DND-41 (cell line): ENCODE results near the gene GPATCH2L.

ENCODE experiments used
- ATAC-seq: fragments of 200-7000 bp; cut with Tn5 transposase; 3 replicates; pipeline ENCODE4 v1.9.1; 2021; ENCODE audit warnings: low read depth; ENCODE audit not compliant: insufficient read depth
- DNase-seq: peaks from one replicate; pipeline ENCODE4 v3.0.0-alpha.2; 2020
- H2AFZ ChIP-seq: 2 replicates; pipeline ENCODE4 v1.6.0; 2012; ENCODE audit warnings: low read depth, low read length
- H3K27ac ChIP-seq: 2 replicates; pipeline ENCODE4 v1.5.1; 2012; ENCODE audit warnings: low read length, inconsistent platforms
- H3K27me3 ChIP-seq: fragments of 200-600 bp; sonication (generic); 2 replicates; pipeline ENCODE4 v1.6.0; 2012; ENCODE audit warnings: low read length, mild to moderate bottlenecking, inconsistent platforms; ENCODE audit not compliant: insufficient read depth, poor library complexity
- H3K36me3 ChIP-seq: 2 replicates; pipeline ENCODE4 v1.5.1; 2012; ENCODE audit warnings: low read length, inconsistent platforms; ENCODE audit not compliant: insufficient read depth
- H3K4me1 ChIP-seq: 2 replicates; pipeline ENCODE4 v1.5.1; 2012; ENCODE audit warnings: mild to moderate bottlenecking, low read length; ENCODE audit not compliant: insufficient read depth
- H3K4me2 ChIP-seq: 2 replicates; pipeline ENCODE4 v1.6.0; 2012; ENCODE audit warnings: mild to moderate bottlenecking, moderate library complexity, low read length, inconsistent platforms; ENCODE audit not compliant: insufficient read depth
- H3K4me3 ChIP-seq, 2 experiments: fragments of 200-600 bp in 1 of 2; shearing (Covaris generic) in 1 of 2; 2 replicates each; pipeline ENCODE4 v1.5.1; 2012 to 2016; ENCODE audit warnings: inconsistent platforms in 2 of 2, low read length in 2 of 2, mild to moderate bottlenecking in 2 of 2, low read depth in 1 of 2, moderate library complexity in 1 of 2
- H3K79me2 ChIP-seq: 2 replicates; pipeline ENCODE4 v1.6.0; 2012; ENCODE audit warnings: low read length, inconsistent platforms; ENCODE audit not compliant: insufficient read depth
- H3K9ac ChIP-seq: 2 replicates; pipeline ENCODE4 v1.6.0; 2012; ENCODE audit warnings: low read depth, mild to moderate bottlenecking, inconsistent platforms, low read length, moderate library complexity
- H3K9me3 ChIP-seq: 2 replicates; pipeline ENCODE4 v1.5.1; 2012; ENCODE audit warnings: low read length, moderate library complexity, mild to moderate bottlenecking, inconsistent platforms; ENCODE audit not compliant: insufficient read depth, severe bottlenecking
- H4K20me1 ChIP-seq: 2 replicates; pipeline ENCODE4 v1.6.0; 2012; ENCODE audit warnings: low read length; ENCODE audit not compliant: insufficient read depth
- EZH2 ChIP-seq: IDR thresholded peaks from 3 replicates; pipeline ENCODE4 v1.6.1; 2012; ENCODE audit warnings: borderline replicate concordance, low read depth, mild to moderate bottlenecking, moderate library complexity, low read length, inconsistent platforms; ENCODE audit not compliant: severe bottlenecking
- TF ChIP-seq, protein P1 (sequence below): IDR thresholded peaks from 2 replicates; pipeline ENCODE4 v1.5.1; 2012; ENCODE audit warnings: borderline replicate concordance, low read length, moderate library complexity, mild to moderate bottlenecking; ENCODE audit not compliant: poor library complexity, severe bottlenecking; ENCODE audit errors: extremely low read depth

The GPATCH2L gene

DNA sequence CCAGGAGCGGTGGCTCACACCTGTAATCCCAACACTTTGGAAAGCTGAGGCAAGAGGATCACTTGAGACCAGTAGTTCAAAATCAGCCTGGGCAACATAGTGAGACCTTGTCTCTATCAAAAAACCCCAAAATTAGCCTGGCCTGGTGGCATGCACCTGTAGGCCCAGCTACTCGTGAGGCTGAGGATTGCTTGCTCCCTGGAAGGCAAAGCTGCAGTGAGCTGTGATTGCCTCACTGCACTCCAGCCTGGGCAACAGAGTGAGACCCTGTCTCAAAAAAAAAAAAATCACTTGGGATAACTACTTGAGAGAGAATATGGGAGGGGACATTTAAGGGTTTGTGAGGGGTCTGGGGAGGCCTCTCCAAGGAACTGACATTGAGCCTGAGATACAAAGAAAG lies 109.0 kb downstream of the GPATCH2L start:
- H4K20me1 ChIP-seq: no peaks in the 10 kb centered on the region
- no peak overlapping the region for H3K9ac ChIP-seq
- TF ChIP-seq, protein P1, sequence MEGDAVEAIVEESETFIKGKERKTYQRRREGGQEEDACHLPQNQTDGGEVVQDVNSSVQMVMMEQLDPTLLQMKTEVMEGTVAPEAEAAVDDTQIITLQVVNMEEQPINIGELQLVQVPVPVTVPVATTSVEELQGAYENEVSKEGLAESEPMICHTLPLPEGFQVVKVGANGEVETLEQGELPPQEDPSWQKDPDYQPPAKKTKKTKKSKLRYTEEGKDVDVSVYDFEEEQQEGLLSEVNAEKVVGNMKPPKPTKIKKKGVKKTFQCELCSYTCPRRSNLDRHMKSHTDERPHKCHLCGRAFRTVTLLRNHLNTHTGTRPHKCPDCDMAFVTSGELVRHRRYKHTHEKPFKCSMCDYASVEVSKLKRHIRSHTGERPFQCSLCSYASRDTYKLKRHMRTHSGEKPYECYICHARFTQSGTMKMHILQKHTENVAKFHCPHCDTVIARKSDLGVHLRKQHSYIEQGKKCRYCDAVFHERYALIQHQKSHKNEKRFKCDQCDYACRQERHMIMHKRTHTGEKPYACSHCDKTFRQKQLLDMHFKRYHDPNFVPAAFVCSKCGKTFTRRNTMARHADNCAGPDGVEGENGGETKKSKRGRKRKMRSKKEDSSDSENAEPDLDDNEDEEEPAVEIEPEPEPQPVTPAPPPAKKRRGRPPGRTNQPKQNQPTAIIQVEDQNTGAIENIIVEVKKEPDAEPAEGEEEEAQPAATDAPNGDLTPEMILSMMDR: no peak
- no peak for TF ChIP-seq EZH2
- ATAC-seq: no peak
- H3K27ac ChIP-seq: no peak overlapping the region
- H3K27me3 ChIP-seq: no peaks in the 10 kb centered on the region
- no peak overlapping the region for H3K4me3 ChIP-seq
- no peaks in the 10 kb centered on the region for H3K79me2 ChIP-seq
- no peak overlapping the region for H3K4me2 ChIP-seq
- H2AFZ ChIP-seq: no peak overlapping the region
- no peak for DNase-seq
- no peaks in the 10 kb centered on the region for H3K4me1 ChIP-seq
- H3K36me3 ChIP-seq: no peaks in the 10 kb centered on the region
- no peaks in the 10 kb centered on the region for H3K9me3 ChIP-seq

DNA sequence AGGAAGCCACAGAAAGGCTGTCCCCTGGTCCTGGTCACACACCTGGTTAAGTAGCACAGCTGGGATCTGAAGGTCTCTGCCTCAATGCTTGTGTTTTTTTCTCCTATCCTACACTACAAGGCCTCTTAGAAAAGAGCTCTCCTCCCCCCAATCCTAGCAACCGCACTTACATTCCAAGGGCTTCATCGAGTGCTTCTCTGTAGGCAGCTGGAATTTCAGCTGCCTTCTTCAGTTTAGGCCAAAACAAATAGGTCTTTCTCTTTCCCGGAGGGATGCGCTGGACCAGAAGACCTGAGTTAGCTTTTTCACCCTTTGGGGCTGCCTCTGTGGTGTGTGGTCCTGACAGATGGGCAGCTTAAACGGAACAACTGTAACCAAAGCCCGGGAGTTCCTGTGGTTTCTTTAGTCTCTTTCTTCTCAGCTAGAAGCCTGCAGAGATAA lies 109.7 kb downstream of the GPATCH2L start:
- no peak overlapping the region for H2AFZ ChIP-seq
- H3K4me3 ChIP-seq: no peak overlapping the region
- H3K4me2 ChIP-seq: no peak overlapping the region
- ATAC-seq (peak; percentile 56), DNase-seq (no peak)
- no peaks in the 10 kb centered on the region for H3K36me3 ChIP-seq
- H4K20me1 ChIP-seq: no peaks in the 10 kb centered on the region
- no peak overlapping the region for H3K9ac ChIP-seq
- no peaks in the 10 kb centered on the region for H3K79me2 ChIP-seq
- no peaks in the 10 kb centered on the region for H3K4me1 ChIP-seq
- TF ChIP-seq EZH2: no peak
- TF ChIP-seq, protein P1: no peak
- no peak overlapping the region for H3K27ac ChIP-seq
- H3K27me3 ChIP-seq: no peaks in the 10 kb centered on the region
- no peaks in the 10 kb centered on the region for H3K9me3 ChIP-seq

DNA sequence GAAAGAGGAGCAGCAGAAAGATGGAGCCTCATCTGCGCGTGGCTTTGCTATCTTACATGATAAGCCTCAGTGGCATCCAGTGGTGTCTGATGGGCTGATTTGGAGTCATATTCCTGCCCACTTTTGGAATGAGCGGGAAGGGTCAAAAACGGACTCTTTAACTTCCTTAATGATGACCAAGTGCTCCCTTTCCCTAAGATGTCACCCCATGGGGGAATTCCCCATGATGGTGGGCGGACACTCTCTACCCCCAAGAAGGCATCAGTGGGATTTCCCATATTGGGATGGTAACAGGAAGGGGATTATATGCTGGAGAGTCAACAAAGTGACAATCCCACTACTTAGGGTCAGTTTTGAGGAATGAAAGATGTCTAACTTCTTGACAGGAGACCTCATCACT lies 110.9 kb downstream of the GPATCH2L start:
- H3K27me3 ChIP-seq: no peaks in the 10 kb centered on the region
- no peak overlapping the region for H3K4me2 ChIP-seq
- H3K4me3 ChIP-seq: no peak overlapping the region
- H2AFZ ChIP-seq: no peak overlapping the region
- no peaks in the 10 kb centered on the region for H4K20me1 ChIP-seq
- ATAC-seq (no peak), DNase-seq (no peak)
- H3K9me3 ChIP-seq: no peaks in the 10 kb centered on the region
- no peaks in the 10 kb centered on the region for H3K79me2 ChIP-seq
- H3K4me1 ChIP-seq: no peaks in the 10 kb centered on the region
- H3K27ac ChIP-seq: no peak overlapping the region
- H3K36me3 ChIP-seq: no peaks in the 10 kb centered on the region
- no peak overlapping the region for H3K9ac ChIP-seq
- no peak for TF ChIP-seq EZH2
- TF ChIP-seq, protein P1: no peak
